HPDE6-E6E7 (cell line): ENCODE results near the gene BLTP2.
A peak's percentile ranks its signal among the peaks of the same experiment; 100 is the strongest.

Experiments
- DNase-seq: peaks from one replicate; pipeline ENCODE4 v3.0.0; 2011; ENCODE audit warnings: missing footprints; ENCODE audit errors: extremely low spot score

Gene BLTP2

DNA sequence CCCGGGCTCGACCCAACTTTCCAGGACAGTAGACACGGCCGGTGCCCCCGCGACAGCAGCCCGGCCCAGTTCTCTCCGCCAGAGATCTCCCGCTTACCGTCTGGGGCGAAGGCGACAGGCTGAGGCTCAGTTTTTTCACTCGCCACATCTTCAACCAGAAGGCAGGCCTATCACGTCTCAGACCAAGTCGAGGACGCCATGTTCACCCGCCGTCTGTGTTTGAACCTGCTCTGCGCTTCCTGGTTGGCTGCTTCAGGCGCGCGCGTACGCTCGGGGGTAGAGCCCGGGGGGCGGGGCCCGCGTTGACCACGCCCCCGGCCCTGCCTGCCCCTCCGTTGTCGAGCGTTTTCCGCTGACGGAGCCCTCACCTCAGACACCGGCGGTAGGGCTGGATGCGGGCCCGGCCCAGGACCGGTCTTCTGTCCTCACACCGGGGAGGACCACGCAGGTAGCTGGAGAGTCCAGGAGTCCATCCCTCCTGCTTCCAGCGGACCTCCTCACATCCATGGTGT lies 46.1 kb downstream of the BLTP2 start, which contains the start of gene SPAG5:
TSS of gene SPAG5 (minus strand) at position 227 of the 512 bp plus-strand sequence. CDS start at position 148, 79 bp downstream.
- DNase-seq, result peak; percentile 98

DNA sequence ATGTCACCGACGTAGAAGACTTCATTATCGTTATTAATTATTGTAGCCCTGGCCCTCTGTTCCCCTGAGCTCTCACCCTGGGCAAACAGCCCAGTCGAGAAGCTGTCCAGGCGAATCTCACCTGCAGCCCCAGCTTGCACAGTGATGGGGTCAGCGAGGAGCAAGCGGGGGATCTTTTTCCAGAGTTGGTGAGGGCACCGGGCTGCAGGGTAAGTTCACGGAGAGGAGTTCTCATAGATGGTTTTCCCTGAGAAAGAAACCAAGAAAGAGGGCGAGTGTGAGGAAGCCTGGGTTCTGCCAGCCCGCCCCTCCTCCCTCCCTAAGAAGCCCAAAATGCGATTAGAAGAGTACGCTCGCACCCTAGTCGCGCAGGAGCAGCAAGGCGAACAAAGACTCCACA lies 46.6 kb downstream of the BLTP2 start:
- no peak for DNase-seq

GRCh38 chr17:28597606-28598383 lies 47.2 kb downstream of the BLTP2 start:
- no peak for DNase-seq
